GM11168 (cell line): ENCODE measurements around the gene TMTC1.
"Not testable (repeated sequence)": the region's sequence is repeated elsewhere in the genome, so short reads cannot be mapped to it uniquely, and the experiment has no call there.

Experiments
- in situ Hi-C: fragments of 300-500 bp; cut with MboI; formaldehyde crosslinking; loops from one replicate; pipeline ENCODE4 v1.12.0; 2022; ENCODE audit warnings: low sequenced_read_pairs; ENCODE audit not compliant: unreplicated experiment

The TMTC1 gene

DNA sequence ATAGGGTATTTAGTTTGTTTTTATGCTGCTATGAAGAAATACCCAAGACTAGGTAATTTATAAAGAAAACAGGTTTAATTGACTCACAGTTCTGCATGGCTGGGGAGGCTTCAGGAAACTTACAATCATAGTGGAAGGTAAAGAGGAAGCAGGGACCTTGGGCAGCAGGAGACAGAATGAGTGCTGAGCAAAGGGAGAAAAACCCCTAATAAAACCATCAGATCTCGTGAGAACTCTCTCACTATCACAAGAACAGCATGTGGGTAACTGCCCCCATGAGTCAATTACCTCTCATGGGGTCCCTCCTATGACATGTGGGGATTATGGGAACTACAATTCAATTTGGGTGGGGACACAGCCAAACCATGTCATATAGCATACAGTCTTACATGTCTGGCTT, 153.6 kb downstream of the TMTC1 start:
- in situ Hi-C loops: not testable (repeated sequence)

DNA sequence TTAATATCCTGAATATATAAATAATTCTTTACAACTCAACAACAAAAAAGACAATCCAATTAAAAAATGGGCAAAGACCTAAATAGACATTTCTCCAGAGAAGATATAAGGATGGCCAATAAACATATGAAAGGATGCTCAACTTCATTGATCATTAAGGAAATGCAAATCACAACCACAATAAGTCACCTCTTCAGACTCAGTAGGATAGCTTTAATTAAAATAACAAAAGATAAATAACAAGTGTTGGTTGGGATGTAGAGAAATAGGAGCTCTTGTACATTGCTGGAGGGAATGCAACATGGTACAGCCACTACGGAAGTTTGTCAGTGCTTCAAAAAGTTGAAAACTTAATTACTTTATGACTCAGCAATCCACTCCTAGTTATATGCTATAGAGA, 156.5 kb downstream of the TMTC1 start:
- in situ Hi-C loops: no loop called here

DNA sequence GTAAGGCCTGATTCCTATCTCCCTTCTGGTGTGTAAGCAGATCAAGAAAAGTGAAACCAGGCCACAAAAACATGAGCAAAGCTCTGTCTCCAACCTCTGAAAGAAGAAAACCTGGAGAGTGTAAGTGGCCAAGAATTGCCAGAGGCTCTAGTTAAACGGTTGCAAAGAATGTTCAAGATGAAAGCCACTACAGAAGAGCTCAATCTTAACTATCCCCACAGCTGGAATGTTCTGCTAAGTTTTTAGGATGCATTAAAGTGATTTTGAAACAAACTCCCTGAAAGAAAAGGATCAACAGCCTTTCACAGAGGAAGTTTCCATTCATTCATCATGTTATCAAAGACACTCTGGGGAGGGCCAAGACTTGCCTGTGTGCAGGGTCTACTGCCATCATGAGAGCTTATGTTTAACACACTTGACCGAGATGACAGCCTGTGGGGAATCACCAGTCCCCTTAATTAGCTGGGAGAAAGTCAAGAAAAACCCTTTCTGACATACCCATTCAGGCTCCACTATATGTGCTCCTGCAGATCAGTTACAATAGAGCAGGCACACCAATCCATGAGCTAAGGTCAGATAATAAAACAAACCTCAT, 158.3 kb downstream of the TMTC1 start:
- in situ Hi-C loops: no loop called here

DNA sequence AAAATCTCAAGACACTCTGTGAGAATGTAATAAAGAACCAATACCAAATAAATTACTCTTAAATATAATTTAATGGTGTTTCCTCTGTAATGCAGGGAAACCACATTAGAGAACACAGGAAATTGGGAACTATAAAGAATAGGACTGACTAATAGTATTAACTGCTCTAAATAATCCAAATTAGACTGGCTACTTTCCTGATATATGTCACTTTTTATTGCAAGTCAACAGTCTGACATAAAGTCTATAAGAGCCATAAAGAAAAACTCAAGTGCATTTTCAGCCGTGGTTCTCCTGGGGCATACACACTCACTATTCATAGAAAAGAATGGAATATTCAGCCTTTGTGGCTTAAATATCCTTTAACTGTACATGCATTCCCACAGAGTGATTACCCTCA, 161.5 kb downstream of the TMTC1 start:
- in situ Hi-C loops: no loop called here

DNA sequence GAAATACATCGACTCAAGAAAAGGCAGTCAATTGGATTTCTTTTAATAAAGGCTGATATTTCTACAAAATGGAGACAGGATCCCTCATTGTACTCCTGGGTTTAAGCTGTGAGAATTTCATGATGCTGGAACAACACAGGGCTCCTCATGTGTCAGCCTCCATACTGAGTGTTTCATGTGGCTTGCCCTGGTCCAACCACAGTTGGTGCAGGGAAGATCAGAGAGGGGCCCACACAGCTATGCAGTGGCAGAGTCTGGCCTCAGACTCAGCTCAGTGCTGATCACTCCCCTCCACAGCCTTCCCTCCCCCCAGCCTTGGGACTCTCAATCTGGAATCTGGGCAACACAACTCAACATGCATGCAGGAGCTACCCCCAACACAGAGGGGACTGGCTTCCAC, 163.7 kb downstream of the TMTC1 start:
- in situ Hi-C loops: no loop called here

DNA sequence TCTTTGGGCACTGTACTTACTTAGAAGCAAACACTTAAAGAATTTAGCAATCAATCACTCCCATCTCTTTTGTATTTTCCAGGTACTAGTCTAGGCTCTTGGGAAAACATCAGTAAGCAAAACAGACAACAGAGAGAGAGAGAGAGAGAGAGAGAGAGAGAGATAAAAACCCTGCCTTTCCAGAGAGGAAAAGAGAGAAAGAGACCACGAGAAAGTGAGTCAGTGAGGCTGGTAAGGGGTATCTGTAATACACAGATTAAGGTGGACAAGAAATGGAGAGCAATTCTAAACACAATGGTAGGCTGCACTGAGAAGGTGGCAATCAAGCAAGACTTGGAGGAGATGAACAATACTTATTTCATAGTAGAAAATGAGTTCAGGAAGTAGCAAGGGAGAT, 166.3 kb downstream of the TMTC1 start:
- in situ Hi-C loops: no loop called here

DNA sequence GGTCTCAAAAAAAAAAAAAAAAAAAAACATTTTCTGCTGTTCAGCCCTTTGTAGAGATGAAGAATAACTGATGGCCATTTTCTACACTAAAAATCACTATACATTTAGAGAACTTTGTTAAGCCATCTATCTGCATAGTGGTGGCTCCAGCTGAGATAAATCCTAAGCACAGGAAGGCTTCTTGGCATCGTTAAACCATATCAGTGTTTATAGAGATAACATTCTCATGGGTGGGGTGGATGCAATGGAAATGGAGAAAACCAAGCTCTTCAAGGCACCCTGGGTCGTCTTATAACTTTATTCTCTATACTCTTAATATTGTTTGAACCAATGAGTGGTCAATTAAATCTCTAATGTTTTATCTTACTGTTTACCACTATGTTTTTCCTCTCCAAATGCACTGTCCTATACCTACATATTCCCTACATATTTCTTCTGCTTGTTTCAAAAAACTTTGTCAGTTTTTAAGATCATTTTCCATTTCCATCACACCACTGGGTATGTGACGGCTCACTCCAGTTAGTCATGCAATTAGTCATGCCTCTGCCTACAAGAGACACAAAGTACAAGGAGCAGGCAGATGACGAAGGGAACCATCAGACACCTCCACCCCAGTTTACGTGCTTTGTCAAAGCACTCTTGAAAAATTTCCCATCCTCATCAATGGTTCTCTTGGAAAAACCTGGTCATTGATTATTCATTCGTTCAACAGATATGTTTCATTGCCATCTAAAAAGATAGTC, 166.9 kb downstream of the TMTC1 start:
- in situ Hi-C loops: no loop called here

DNA sequence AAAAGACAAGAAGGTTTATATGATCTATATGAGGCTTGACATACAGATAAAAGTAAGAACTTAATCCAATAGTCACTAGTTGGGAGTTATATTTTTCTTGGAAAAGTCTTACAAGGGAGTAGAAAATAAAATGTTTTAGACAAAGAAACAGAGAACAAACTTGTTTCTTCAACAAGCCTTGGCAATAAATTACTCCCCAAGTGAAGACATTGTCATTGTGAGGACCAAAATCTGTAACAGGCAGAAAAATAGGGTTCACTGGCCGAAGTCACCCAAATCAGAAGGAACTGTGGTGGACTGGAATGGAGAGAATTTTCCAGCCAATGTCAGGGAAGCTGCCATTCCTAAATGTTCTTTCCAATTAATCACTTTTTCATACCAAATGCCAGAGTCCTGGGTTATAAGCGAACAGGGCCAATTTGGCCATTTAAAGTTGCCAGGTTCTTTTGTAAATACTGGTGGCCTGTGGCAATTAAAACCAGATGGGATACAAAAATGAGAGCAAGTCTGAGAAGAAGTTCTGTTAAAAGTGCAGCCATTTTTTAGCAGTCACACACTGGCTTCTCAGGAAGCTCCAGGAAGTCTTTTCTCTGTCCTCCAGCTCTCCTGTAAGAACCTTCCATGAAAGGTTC, 168.9 kb downstream of the TMTC1 start:
- in situ Hi-C loops: no loop called here

DNA sequence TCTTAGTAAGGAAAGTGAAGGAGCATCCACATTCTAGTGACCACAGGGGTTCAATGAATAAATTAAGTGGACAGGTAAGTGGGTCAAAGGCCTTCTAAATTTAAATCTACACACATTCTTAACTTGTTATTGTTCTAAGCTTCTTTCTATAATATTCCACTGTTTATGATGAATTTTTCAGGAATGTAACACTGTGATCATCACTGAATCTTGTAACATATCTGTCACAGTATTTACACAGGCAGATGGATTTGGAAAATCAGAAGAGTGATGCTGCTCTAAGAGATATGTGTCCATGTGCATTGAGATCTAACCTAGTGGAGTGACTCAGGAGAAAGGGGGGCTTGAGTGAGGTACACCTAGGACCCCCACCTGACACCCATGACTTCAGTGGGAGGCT, 170.8 kb downstream of the TMTC1 start:
- in situ Hi-C loops: no loop called here

DNA sequence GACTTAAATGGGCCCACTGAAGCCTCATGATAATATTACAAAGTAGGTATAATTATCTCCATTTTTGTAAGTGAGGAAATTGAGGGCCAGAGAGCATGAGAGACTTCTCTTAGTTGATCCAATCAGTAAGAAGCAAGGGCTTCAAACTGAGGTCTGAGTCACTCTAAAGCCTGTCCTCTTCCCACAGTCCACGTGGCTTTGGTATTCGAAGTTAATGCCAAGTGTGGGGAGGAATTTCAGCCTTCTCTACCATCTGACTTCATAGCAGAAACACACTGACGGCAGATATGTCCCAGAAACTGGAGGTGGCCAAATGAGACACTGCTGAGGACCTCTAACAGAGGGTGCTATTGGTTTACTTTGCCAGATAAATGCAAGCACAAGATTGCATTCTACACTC, 171.8 kb downstream of the TMTC1 start:
- in situ Hi-C loops: no loop called here

DNA sequence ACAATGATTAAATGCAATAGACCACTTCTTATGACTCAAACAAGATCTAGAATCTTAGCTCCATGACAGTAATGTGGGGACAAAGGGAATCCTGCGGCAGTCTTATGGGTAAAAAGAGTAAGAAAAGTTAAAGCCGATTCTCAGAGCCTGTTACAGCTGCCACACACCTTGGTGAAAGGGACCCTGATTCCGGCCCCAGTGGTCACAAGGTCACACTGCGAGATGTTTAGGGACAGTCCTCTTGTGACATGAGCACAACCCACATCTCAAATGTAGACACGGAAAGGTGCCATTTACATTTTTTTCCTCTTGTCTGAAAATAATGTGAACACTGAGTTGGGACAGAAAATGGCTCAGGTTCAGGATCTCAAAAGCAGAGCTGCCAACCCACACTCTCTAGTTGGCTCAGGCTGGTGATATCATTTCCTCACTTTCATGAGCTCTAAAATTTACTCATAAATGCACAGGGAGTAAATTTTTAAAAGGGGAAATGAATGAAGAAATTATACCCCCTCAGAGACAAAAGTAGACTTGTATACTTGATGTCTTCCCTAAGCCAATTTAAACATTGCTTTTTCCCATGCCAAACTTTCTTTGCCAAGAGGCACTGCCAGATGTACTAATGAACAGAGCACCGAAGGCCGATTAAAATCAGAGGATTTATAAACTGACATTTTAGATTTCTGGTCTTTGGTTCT, 173.1 kb downstream of the TMTC1 start:
- in situ Hi-C loops: no loop called here

DNA sequence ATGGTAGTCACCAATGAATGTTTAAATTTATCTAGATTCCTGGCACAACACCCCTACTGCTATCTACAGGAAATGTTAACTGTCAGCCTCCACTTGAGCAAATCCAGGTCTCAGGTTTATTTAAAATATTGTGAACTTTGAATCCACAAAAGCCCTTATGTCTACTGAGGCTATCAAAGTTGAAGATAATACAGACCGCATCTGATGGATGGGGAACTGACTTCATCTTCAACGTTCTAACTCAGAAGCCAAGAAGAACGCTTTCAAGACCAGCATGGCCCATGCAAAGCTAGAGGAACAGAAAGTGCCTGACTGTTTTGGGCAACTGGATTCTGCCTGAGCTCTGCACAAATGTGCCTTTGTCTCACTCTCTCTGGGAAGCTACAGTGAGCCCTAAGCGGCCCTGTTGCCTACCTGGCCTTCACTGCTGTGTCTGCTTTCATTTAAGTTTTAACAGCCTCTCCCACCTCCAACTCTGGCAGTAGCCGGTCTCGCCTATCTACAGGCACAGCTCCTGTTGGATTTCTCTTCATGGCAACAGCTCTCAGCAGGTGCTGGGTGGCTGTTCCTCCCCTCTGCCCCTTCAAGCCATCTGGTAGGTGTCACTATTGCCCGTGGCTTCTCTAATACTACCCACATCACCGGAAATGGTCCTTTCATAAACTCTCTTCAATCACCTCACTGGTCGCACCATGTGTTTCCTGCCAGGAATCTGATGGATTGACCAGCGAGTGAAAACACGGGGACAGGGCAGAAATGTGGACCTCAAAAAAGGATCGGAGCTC, 174.1 kb downstream of the TMTC1 start:
- in situ Hi-C loops: no loop called here

DNA sequence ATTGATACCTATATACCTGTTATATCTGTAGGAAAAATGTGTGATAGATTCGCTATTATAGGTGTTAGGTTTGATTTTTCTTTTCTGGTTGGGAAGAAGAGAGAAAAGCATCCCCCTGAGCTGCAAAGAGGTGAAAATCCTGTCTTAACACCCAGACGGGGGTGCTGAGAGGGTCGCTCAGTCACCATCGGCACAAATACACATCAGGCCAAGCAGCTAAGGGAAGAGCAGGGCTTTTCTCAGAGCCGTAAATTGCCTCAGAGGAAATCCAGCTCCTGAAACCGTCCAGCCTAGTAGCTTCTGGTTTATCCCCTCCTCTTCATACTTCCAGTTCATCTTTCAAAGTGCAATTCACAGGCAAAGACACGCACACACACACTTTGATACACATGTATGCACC, 175.2 kb downstream of the TMTC1 start:
- in situ Hi-C loops: no loop called here

DNA sequence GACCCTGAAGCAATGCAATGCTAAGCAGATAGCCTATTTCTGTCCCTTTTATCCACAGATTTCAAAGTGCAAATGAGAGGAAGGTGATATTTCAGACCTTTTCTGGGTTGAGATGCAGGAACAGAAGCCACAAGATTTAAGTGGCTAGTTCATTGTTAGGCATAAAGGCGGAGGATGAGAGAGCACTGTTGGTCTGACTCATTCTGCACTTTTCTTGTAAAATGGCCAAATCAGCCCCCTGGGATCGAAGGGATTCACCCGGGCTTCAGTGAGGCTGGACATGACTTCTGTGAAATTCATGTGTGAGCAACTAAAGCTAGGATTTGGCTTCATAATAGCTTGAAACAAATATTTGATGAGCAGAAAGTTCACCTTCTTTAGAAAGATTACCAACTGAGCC, 184.4 kb downstream of the TMTC1 start:
- in situ Hi-C loops: no loop called here

DNA sequence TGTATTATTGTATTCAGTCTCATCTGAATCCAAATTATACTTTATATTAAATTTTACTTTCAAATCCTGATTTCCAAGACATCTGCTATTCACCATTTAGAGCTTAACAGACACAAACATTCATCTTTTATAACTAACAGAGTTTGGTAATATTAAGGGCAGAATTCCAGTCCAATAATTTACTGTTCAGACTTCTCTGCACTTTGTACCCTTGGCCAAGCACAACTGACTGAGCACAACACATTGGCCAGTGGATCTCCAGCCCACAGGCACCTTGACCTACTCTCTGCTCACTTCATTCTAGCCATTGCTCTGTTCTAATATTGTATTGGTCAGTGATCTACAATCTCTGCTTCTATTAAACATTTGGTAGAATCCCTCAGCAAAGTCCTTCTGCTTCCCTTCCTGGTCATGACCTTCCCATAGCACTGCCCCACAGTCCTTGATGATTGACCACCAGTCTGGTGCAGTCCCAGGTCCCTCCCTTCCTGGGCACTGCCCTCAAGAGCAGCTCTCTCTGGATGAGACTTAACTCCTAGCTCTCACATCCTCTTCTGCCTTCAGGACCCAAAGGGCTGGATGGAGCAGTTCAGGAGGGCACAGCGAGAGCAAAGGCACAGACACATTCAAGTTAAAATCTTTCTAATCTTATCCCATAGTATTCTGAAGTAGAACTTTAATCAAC, 188.5 kb downstream of the TMTC1 start:
- in situ Hi-C loops: no loop called here

DNA sequence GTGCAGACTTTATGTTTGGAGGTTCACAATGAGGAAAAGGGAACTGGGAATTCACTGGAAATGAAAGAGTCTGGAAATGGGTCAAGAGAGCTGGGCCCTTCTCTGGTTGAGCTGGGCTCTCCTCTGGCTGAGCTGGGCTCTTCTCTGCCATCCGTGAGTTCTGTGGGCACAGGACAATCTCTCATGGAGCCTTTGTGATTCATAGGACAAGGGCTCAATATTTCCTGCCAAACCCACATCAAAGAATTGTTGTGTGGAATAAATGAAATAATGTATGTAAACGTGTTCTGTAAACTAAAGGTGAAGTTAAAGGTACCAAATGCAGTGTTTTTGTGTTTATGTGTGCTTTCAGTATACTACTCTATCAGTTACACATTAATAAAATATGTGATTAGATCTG, 190.7 kb downstream of the TMTC1 start:
- in situ Hi-C loops: no loop called here

DNA sequence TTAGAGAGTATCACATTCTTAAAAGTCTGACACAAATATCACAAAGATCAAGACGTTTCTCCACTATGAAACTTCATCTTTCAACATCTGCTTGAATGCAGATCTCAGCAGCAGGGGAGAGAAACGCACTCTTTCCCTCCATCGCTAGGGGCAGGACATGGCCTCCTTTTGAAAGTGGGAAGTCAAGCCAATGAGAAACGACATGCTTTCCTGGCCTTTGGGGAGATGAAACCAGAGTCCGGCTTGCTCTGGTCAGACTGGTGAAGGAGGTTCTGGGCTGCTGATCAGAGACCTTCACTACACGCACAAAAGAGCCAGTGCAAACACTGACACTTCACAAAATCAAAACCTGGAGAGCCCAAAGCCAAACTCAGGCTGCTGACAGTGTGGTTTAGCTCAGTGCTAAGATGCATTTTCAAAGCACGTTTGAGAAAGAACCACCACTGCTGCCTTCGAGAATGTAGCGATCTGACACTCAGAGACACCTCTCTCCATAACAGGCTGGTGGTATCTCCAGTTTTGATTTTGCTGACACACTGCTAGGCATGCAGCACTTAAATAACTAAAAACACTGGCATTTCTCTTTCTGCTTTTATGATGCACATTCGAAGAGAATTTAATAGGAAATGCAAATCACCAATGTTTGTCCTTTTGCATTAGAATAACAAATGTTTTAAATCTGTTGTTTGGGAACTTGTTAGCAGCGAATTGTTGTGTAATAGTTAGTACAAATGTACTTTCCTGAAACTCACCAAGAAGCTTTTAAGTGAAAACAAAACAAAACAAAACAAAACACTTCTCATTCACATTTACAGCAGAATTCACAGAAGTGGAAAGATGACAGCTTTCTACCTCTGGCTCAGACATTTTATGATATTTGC, 192.4 kb downstream of the TMTC1 start:
- in situ Hi-C loops: no loop called here

DNA sequence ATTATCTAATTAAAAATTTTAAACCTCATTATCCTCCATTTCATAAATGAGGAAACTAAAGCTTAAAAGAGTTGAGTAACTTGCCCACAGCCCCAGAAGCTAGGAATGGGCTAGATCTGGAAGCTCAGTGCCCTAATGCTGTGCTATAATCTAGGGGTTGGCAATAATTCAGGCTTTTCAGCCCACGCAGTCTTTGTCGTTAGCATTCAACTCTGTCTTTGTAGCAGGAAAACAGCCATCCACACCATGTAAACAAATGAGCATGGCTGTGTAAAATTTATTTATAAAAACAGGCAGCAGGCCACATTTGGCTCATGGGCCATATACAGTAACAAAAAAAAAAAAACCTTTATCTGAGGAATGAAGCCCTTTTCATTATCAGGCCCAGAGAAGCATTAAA, 193.9 kb downstream of the TMTC1 start:
- in situ Hi-C loops: no loop called here

DNA sequence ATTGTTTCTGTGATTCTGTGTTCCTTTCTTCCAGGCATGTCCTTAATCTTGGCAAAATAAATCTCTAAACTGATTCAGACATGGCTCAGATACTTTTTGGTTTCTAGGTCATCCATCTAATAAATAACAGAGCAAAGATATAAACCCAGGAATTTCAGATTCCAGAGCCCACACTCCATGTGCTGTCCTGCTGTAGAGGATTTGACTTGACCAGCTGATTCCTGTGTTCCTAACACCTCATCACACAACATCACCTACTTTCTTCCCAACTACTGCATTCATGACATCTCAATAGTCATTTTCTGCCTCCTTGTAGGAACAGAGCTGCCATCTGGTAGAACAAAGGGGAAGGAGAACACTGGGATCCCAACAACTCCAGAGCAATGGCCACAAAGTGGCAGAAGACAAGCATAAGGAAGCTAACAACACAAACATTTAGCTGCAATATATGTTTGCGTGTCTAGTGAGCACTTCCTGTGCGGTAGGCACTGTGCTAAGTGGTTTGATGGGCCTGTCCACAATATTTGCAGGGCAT, 194.4 kb downstream of the TMTC1 start:
- in situ Hi-C loops: no loop called here
